Measurements from ENCODE around the gene LRRN1. TPM values are rescaled to one million over a fixed set of nuclear protein-coding genes. Genes with fewer than 3 reads are reported as not detected.
"Not testable (repeated sequence)": the region's sequence is repeated elsewhere in the genome, so short reads cannot be mapped to it uniquely, and the experiment has no call there.

The LRRN1 gene
- total RNA-seq, 2 experiments from 2014 or later, result 1.2 to 1.4 TPM

DNA sequence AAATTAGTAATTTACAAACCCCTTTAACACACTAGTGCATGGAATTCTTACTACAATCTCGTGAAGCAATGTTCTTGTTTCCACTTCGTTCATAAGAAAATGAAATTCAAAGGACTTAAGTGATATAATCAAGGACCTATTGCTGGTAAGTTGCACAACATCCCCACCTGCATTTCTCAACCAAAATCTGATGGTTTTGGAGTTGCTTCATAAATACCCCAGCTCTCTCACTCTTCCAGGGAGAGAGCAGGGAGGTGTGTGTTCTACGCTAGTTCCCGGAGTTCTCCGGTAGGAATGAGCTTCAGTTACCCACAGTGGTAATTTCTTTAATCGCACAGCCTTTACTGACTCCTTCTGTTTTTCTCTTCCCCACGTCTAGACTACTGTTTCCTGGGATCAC, 81.8 kb downstream of the LRRN1 start:
- DNase-seq, result no peak
- H3K36me3 Mint-ChIP-seq, result no peaks in the 10 kb centered on the region
- no peak overlapping the region for H3K27ac Mint-ChIP-seq
- no peaks in the 10 kb centered on the region for H3K27me3 Mint-ChIP-seq
- POLR2A ChIA-PET, result no interaction called here
- H3K4me1 Mint-ChIP-seq, result no peaks in the 10 kb centered on the region
- ATAC-seq (ENCODE audit: low read depth), result no peak
- H3K9me3 Mint-ChIP-seq, result no peaks in the 10 kb centered on the region
- no peak overlapping the region for H3K4me3 Mint-ChIP-seq

DNA sequence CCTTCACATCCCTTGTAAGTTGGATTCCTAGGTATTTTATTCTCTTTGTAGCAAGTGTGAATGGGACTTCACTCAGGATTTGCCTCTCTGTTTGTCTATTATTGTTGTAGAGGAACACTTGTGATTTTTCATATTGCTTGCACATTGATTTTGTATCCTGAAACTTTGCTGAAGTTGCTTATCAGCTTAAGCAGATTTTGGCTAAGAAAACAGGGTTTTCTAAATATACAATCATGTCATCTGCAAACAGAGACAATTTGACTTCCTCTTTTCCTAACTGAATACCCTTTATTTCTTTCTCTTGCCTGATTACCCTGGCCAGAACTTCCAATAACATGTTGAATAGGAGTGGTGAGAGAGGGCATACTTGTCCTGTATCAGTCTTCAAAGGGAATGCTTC, 88.1 kb downstream of the LRRN1 start:
- DNase-seq; H3K27ac Mint-ChIP-seq; H3K9me3 Mint-ChIP-seq; ATAC-seq (ENCODE audit: low read depth); H3K27me3 Mint-ChIP-seq; H3K4me1 Mint-ChIP-seq; H3K4me3 Mint-ChIP-seq; H3K36me3 Mint-ChIP-seq; POLR2A ChIA-PET: not testable (repeated sequence)

DNA sequence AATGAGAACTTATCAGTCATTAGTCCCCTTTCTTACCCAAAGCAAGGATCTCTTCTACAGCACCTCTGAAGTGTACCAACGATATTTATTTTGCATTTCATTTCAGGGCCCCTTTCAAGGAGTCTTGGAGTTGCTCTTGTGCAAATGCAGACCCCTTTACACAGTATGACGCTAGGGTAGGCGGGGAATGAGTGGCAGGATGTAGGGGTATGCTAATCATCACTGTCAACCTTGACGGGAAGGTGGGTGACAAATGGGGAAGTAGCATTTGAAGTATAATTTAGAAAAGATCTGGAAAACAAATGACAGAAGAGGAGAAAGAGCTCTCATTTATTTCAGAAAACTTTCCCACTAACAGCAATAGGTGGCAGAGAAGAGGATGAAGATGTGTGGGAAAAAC, 94.4 kb downstream of the LRRN1 start:
- H3K9me3 Mint-ChIP-seq, result peaks cover 7% of the 10 kb centered on the region
- no peaks in the 10 kb centered on the region for H3K36me3 Mint-ChIP-seq
- no peaks in the 10 kb centered on the region for H3K27me3 Mint-ChIP-seq
- POLR2A ChIA-PET, result no interaction called here
- DNase-seq, result no peak
- H3K27ac Mint-ChIP-seq, result no peak overlapping the region
- no peak for ATAC-seq (ENCODE audit: low read depth)
- H3K4me1 Mint-ChIP-seq, result no peaks in the 10 kb centered on the region
- no peak overlapping the region for H3K4me3 Mint-ChIP-seq
